Measurements from ENCODE around the gene MRPL20.
"Not testable (repeated sequence)": the region's sequence is repeated elsewhere in the genome, so short reads cannot be mapped to it uniquely, and the experiment has no call there.

The MRPL20 gene

DNA sequence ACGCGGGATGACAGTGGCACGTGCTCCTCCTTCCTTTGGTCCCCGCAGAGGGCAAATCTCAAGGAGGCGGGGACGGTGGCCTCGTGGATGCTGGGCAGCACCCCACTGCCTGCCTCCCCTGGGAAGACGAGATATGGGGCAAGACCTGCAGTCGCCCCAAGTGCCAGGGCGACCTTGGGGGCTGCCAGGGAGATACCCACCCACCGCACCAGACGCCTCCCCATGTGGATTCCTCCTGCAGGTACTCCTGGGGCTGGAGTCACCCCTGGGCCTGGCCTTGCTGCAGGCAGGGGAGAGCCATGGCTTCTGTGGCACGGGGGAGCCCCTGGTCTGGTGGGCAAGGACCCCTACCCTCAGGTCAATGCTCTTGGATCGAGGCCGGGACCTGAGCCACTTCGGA lies 26.2 kb downstream of the MRPL20 start:
- no peak for DNase-seq

DNA sequence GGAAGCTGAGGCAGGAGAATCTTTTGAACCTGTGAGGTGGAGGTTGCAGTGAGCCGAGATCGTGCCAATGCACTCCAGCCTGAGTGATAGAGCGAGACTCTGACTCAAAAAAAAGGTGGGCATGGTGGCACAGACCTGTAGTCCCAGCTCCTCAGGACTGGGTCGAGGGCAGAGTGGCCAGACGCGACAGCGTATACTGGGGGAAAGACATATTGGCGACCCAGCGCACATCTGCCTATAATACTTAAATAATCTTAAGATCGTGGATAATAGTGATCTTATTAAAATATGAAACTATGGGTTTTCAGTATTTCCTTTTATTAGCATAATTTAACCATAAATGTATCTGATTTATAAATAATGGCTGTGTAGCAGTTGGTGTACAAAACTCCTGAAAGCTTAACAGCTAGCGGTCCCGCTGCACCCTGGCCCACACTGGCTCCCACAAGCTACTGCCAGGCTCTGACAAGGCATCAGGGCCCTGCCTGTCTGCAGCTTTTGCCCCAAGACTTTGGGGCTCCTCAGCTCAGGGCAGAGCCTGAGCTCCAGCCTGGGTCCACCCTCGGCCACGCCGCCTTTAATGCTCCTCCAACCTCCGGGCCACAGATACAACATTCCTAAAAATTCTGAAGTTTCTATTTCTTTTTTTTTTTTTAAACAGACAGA lies 29.4 kb downstream of the MRPL20 start:
- no peak for DNase-seq

DNA sequence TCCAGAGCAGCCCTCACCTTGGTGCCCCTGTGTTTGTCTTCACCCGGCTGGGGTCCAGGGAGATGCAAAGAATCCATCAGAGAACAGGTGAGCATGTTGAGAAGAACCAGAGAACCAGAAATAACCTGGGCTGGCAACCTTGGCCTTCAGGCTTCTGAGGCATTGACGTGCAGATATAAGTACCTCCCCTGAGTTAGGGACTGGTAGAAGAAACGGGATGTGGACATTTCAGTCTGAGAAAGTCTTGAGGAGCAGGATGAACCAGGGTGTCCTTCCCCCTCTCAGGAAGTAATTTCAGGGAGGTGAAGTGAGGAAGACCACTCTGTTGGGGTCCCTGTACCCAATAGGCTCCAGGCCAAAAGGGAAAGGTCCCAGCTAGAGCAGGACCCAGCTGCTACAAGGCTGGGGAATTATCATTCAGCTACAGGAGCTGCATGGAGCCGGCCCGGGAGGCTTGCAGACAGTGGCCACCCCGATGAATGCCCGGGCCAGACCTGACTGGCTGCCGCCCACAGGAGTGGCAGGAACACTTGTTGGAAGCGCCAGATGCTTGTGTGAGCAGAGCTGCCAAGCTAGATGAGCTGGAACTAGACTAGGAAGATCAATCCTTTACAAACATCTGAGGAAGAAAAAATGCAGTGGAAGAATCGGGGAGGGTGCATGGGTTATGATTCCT lies 30.4 kb downstream of the MRPL20 start:
- no peak for DNase-seq

DNA sequence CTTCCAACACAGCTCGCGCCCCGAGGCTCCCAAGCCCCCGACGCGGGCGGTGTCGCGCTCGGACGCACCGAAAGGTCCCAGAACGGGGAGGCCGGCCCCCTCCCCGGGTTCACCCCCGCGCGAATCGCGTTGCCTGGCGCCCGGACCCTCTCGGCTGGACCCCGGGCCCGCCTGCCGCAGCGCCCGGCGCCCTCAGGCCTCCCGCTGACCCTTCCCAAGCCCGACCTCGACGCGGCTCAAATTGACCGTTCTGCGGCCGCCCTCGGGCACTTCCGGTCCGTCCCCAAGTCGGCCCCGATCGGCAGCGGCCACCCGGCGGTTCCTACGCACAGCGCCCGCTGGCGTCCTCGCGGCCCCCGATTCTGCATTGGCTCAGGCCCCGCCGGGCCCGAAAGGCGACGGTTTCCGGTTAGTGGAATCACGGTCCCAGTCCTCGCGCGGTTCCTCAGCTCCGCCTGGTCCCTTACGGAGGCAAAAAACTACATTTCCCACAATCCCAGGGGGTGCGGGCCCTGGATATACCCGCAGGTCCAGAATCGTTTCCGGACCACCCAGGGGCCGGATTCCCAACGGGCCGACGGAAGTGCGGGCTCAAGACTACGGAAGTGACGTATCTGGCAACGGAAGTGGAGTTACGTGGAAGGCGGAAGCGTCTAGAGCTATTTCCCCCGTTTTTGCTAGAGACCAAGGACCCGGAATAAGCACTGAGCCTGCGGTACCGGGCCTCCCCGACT lies 32.0 kb downstream of the MRPL20 start, which contains the start of gene AURKAIP1:
AURKAIP1 (minus strand) TSS at position 279 of the 734 bp plus-strand sequence. CDS start 451 bp downstream, outside the sequence.
- peak; percentile 99 for DNase-seq

DNA sequence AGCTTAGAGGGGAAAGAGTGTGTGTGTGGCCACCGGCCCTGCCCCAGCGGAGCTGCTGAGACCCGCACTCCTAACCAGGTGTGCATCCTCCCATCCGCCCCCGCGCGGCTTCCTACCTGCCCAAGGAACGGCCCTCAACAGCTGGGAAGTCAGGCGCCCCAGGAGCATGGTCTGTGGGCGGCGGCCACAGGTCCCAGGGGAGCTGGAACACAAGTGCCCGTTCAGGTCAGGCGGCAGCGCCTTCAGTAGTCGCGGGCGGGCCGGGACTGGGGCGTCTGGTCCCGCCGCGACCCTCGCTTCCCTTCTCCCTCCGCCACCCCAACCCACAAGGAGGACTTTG lies 32.5 kb downstream of the MRPL20 start:
- no peak for DNase-seq

DNA sequence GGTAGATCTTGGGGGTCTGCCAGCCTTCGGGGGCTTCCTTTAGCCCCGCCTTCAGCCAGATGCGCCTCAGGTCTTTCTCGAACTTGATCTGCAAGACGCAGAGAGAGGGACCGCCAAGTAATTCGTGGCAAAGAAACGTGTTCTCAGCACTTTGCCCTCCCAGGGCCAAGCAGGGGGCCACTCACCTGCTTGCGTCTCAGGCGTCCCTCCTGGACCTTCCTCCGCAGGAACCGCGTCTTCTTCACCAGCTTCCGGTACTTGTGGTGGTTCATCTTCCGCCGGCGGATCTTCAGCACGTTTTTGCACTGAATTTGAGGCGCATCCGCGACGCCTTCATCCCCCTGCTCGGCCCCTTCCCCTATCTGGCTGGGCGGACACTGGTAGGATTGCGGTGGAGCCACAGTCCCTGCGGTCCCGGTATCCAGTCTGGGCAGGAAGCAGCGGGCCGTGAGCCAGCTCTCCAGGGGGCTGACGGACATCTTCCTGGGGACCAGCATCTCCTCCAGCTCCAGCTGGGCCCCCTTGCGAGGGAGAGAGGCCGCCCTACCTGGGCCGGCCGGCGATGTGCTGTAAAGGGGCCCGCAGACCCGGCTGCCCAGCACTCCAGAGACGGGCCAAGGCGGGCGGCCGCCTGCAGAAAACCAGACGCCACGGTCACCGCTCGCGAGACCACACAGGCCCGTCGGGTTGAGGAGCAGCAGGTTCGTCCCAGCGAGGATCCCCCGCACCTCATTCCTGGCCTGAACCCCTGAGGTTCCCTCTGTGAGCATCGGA lies 33.1 kb downstream of the MRPL20 start:
- DNase-seq, result no peak

DNA sequence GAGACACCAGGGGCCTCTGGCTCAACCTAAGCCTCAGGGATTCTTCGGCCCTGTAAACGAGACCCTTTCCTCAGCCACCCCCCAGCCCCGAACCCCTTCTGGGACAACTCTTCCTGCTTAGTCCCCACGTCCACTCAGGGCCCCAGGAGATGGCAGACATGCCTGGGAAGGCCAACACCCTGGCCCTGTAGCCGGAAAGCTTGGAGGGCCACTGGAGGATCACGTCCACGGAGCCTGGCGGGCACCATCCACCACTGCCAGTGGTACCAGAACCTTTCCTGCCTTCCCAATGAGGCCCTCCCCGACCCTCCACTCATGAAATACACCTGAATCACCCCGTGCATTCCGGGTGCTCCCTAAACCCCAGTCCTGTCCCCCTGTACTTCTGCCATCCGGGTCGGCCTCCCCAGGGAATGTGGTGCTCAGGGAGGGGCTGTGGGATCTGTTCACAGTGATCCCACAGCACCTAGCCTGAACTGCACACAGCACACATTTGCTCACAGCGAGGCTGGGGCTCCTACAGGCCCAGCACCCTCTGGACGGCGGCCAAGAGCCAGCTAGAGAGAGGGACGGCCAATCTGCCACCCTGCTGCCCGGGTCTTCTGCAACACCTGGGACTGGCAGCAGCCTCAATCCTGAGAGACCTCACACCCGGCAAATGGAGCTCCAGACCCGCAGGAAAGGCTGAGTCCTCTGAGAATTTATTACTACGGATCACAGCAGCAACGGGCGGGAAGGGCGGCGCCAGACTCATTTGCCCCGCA lies 33.9 kb downstream of the MRPL20 start:
- no peak for DNase-seq

DNA sequence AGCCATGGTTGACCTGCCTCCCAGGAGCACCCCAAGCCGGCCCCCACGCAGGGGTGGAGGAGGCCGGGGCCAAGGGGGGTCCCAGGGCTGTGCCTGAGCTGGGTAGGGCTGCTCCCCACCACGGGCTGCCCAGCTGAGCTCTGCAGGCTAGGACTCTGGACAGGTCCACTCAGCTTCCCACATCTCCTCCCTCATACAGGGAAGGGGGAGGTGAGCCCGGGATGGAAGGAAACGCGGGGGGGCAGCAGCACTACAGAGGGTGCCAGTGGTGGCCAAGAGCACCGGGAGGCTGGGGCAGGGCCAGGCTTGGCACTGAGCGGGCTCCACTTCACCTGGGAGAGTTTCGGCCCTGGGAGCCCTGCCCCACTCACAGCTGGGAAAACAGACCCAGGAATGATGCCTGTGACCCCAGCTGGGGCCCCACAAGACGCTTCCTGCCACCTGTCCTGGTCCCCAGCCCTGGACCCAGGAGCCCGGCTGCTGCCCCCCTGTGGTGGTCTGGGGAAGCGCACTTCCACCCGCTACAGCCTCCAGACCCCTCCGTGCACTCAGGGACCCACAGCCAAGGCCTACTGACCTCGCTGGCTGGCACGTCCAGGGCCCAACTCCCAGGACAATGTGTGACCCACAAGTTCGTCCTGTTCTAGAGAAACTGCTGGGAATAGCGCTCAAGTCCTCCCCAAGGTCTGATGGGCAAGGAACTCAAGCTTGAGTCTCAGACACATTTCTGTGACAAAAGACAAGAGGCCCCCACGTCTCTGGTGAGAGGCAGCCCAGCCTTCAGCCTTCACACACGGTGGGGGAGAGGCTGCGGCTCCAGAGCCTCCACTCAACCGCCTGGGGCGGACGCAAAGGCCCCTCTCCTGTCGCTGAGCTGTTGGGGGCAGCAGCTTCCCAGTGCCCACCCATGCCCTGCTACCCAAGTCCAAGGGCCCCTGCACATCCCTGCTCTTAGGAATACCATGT lies 35.1 kb downstream of the MRPL20 start:
- DNase-seq, result peak; percentile 56

DNA sequence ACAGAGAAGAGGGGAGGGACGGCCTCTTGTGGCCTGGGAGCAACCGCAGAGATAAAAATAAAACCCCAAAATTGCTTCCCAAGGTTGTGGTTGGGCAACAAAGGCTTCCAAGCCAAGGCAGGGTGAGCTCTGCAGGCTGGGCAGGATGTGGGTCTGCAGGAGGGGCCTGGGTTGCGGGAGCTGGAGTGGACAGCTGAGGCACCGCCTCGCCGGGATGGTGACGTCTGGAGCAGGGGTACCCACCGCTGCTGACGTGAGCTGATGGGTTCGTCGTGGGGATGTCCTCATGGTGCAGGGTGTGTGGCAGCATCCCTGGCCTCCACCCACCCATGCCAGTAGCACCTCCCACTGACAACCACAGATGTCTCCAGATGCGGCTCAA lies 35.7 kb downstream of the MRPL20 start:
- no peak for DNase-seq

DNA sequence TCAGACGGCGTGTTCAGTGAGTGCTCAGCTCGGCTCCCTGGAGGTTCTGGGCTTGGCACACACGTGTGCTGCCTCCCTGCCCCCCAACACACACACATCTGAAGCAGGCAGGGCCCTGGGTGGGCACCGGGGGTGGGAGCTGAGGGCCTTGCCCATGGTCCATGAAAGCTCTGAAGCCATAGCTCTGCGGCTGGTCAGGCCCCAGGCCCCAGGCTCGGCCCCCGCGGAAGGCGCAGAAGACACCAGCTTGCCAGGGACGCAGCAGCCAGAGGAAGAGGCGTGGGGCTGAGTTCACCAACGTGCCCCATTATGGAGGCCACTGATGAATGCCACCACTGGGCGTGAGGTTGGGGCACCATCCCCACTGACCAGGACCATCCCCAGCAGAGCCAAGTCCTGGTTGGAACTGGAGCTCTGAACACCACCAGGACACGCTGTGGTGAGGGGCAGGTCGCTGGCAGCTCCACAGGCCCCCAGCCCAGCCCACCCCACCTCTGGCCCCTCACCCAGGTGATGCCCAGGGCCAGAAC lies 36.3 kb downstream of the MRPL20 start:
- DNase-seq, result no peak

DNA sequence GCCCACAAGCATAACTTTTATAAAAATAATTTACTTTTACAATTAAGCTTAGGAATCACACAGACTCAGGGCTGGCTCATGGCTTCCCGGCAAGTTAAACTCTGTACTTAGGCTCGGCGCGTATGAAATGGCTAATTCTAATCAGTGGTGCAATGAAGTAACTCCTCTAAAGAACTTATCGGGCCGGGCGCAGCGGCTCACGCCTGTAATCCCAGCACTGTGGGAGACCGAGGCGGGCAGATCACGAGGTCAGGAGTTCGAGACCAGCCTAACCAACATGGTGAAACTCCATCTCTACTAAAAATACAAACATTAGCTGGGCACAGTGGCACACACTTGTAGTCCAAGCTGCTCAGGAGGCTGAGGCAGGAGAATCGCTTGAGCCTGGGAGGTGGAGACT lies 37.0 kb downstream of the MRPL20 start:
- not testable (repeated sequence) for DNase-seq

DNA sequence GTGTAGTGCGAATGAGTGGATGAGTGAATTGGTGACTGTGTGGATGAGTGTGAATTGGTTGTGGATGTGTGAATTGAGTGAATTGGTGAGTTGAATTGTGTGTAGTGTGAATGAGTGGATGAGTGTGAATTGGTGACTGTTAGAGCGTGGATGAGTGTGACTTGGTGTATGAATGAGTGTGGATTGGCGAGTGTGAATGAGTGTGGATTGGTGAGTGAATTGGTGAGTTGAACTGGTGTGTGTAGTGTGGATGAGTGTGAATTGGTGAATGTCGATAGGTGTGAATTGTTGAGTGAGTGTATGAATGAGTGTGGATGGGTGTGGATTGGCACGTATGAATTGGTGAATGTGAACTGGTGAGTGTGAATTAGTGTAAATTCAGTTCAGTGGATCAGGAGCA lies 39.8 kb downstream of the MRPL20 start:
- DNase-seq, result no peak

DNA sequence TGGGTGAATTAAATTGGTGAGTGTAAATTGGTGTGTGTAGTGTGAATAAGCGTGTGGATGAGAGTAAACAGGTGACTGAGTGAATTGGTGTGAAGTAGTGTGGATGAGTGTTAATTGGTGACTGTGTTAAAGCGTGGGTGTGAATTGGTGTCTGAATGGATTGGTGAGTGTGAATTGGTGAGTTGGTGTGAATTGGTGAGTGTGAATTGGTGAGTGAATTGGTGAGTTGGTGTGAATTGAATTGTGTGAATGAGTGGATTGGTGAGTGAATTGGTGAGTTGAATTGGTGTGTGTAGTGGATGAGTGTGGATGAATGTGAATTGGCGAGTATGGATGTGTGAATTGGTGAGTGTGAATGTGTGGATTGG lies 40.4 kb downstream of the MRPL20 start:
- no peak for DNase-seq

DNA sequence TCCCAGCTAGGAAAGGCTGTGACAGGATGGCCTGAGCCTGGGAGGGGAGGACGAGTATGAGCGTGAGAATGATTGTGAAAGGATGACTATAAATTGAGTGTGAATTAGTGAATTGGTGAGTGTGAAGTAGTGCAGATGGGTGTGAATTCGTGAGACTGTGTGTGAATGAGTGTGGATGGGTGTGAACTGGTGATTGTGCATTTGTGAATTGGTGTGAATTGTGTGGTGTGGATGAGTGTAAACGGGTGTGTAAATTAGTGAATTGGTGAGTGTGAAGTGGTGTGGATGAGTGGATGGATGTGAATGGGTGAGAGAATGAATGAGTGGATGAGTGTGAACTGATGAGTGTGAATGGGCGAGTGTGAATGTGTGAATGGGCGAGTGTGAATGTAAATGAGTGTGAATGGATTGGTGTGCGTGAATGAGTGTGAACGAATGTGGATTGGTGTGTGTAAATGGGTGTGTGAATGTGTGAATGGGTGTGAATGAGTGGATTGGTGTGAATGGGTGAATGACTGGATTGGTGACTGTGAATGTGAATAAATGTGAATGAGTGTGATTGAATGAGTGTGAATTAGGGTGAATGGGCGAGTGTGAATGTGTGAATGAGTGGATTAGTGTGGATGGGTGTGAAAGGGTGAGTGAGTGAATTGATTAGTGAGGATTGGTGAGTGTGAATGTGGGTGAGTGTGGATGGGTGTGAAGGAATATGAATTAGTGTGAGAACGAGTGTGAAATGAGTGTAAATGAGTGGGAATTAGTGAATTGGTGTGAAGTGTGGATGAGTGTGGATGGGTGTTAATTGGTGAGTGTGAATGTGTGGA lies 41.0 kb downstream of the MRPL20 start:
- no peak for DNase-seq

DNA sequence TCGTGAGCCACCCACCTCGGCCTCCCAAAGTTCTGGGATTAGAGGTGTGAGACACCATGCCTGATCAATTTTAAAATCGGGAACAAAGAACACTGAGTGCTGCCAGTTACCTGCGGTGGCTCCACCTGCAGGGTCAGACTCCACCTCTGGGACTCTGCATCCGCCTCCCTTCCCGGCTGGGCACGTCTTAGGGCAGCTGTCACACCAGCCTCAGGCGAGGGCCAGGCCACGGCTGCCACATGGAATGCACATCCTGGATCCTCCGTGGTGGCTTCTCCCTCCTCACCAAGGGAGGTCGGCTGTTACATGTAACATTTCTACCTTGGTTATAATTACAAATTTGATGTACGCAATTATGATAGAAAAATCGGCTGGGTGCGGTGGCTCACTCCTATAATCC lies 42.8 kb downstream of the MRPL20 start:
- DNase-seq, result no peak

DNA sequence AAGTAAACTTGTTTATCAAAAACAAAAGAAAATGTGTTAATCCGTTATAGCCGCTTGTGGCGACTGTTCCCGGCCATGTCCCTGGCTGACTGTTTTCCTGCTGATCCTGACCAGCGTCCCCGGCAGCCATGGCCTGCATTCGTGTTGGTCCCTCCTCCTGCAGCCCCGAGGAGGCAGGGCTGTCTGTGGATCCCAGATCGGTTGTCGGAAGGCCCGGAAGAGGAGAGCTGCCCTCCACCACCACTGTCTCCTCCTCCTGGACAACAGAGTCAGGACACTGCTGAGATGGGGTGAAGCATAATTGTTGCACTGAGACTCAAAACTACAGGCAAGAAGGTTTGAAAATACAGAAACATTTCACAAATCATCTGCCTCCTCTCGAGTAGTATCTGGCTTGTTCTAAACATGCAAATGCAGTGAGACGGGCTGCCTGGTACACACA lies 45.1 kb downstream of the MRPL20 start:
- DNase-seq, result peak; percentile 44

DNA sequence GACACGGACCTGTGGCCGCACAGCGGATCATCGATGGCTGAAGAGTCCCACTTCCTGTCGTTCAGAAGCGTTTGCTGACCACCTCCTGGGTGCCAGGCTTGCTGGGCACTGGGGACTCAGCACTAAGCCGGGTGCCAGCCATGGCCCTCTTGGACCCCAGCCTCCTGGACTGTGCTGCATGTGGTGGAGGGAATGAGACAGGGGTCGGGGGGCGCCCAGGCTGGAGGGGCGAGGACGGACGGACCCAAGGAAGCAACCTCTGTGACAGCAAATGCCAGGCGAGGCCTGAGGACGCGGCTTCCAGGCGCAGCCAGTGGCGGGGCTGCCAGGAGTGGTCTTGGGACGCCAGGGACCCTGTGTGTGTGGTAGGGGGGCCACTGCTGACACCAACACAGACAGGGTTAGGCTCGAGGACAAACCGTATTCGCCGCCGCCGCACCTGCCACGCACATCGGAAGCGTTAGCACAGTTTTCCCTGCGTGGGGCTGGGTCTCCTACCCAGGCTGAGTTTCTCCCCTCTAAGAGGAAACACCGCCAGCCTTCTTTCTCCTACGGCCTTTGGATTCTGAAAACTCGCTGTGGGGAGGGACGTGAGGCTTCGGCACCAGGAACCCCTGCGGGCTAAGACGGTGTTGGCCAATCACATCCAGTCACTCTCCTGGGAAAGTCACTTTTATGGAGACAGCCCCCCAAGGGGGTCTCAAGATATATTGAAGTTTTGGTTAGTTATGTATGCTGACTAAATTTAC lies 45.7 kb downstream of the MRPL20 start:
- DNase-seq, result no peak

DNA sequence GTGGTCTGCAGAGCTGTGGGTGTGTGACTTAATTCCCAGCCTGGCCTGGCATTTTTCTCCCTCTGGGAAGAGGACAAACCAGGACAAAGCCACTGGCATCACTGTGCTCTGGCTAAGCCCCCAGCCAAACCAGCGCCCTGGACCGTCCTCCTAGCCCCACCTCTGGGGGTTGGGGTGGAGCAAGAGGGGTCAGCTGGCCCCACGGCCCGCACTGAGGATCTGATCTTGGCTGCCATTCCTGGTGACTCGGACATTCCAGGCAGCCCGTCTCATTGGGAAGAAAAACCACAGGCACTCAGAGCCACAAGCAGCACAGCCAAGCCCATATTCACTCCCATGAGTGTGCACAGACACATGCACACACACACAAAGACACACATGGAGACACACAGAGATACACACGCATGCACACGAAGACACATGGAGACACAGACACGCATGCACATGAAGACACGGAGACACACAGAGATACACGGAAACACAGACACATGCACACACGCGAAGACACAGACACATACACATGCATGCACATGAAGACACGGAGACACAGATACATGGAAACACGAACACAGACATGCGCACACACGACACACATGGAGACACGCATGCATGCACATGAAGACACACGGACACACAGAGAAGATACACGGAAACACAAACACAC lies 46.5 kb downstream of the MRPL20 start:
- peak; percentile 80 for DNase-seq
